Activated CD4-positive, alpha-beta T cell treated with anti-CD3 and anti-CD28 coated beads, Interleukin-2, amount 10 ng/mL, durations not matched to agents 24 days and 14 days (primary cell): Measurements from ENCODE around the gene WNK4. TPM values are rescaled to one million over a fixed set of nuclear protein-coding genes. Genes with fewer than 3 reads are reported as not detected.

Experiments used
- DNase-seq: peaks from one replicate; pipeline ENCODE4 v3.0.0; 2022
- H3K27ac Mint-ChIP-seq: one replicate; pipeline ENCODE4 v1.8.0; 2022; ENCODE audit warnings: mild to moderate bottlenecking, mixed read lengths
- H3K27me3 Mint-ChIP-seq: one replicate; pipeline ENCODE4 v1.8.0; 2022; ENCODE audit warnings: mixed read lengths
- H3K36me3 Mint-ChIP-seq: one replicate; pipeline ENCODE4 v1.8.0; 2022; ENCODE audit warnings: low read depth, mild to moderate bottlenecking, mixed read lengths
- H3K4me1 Mint-ChIP-seq: one replicate; pipeline ENCODE4 v1.8.0; 2021; ENCODE audit warnings: mixed read lengths
- H3K4me3 Mint-ChIP-seq: one replicate; pipeline ENCODE4 v1.8.0; 2022; ENCODE audit warnings: mild to moderate bottlenecking, moderate library complexity, mixed read lengths
- H3K9me3 Mint-ChIP-seq: one replicate; pipeline ENCODE4 v1.8.0; 2021; ENCODE audit warnings: mixed read lengths
- intact Hi-C: fragments of 100-400 bp; cut with micrococcal nuclease; formaldehyde crosslinking; loops from one replicate; pipeline ENCODE4 v1.15.1; 2023
- total RNA-seq: library from RNA; stranded (reverse); gene quantifications from 2 replicates; pipeline ENCODE4 v1.2.3, GENCODE V29; 2022

The WNK4 gene
- total RNA-seq, 1 donor from 2014 or later: 0.12 TPM

DNA sequence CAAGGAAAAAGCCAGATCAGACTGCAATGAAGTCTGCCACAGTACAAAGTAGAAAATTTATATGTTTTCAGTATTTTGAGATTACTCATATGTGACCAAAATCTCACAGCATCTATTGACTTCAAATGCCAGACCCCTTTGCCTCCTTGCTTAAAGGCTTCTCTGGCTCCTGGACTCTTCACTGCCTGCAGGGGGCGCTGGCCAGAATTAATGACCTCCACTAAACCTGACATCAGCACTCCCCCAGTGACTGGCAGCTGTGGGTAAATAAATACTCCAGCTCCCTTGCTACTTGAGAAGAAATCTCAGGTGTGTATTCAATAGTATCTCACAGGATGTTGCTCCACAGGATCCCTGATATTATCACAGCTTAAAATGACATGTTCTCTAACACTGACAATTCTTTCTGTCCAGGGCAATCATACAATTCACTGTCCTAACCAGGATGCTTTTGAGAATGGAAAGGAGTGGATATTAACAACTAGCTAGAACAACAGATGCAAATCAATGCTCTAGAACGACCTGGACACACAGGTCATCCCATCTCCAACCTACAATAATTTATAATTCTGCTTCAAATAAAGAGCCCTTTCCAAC is 39.6 kb downstream of the WNK4 start:
- H3K4me3 Mint-ChIP-seq: no peak overlapping the region
- intact Hi-C loops: loop anchor here (5.0 to 10.0 kb wide), 3 partner anchors 95 to 243 kb away; partner anchors contain the start of gene PSMC3IP
- H3K27me3 Mint-ChIP-seq: no peaks in the 10 kb centered on the region
- no peaks in the 10 kb centered on the region for H3K9me3 Mint-ChIP-seq
- H3K27ac Mint-ChIP-seq: no peak overlapping the region
- H3K4me1 Mint-ChIP-seq: peaks cover 20% of the 10 kb centered on the region
- H3K36me3 Mint-ChIP-seq: peaks cover 57% of the 10 kb centered on the region
- peak; percentile 88 for DNase-seq

DNA sequence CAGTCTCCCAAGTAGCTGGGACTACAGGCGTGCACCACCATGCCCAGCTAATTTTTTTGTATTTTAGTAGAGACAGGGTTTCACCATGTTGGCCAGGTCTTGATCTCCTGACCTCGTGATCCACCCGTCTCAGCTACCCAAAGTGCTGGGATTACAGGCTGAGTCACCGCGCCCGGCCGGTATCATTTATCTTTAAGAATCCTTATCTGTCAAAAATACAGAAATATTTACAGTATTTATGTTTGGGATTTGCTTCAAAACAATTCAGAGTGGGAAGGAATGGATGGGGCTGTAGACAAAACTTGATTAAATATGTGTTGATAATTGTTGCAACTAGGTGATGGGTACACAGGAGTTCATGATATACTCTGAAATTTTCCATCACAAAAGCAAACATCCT is 40.8 kb downstream of the WNK4 start:
- Mint-ChIP-seq H3K36me3 (peaks cover 49% of the 10 kb centered on the region), H3K9me3 (no peaks in the 10 kb centered on the region), H3K4me1 (peaks cover 21% of the 10 kb centered on the region), H3K27me3 (no peaks in the 10 kb centered on the region), H3K4me3 (no peak overlapping the region), H3K27ac (no peak overlapping the region)
- intact Hi-C loops: loop anchor here (5.0 to 10.0 kb wide), 3 partner anchors 96 to 244 kb away; partner anchors contain the start of gene PSMC3IP
- no peak for DNase-seq

DNA sequence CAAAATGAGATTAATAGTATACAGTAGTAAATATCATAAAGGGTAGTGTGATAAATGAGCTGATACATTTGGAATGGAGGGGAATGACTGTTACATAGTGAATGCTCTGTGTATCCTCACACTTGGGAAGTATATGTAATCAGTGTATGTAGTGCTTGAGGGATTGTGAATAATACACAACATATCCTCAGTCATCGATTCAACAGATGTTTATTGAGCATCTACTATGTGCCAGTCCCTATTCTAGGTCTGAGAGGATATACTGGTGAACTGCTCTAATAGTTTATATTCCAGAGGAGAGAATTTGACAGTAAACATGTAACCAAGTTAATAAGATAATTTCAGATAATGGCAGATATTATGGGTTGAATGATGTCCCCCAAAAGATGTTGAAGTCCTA is 47.1 kb downstream of the WNK4 start:
- Mint-ChIP-seq H3K4me3 (no peak overlapping the region), H3K9me3 (no peaks in the 10 kb centered on the region), H3K4me1 (peaks cover 18% of the 10 kb centered on the region), H3K36me3 (peaks cover 5% of the 10 kb centered on the region), H3K27me3 (peaks cover 14% of the 10 kb centered on the region), H3K27ac (no peak overlapping the region)
- intact Hi-C loops: loop anchor here (10.0 kb wide), 1 partner anchor 103 kb away; no protein-coding TSS in a partner anchor
- DNase-seq: no peak

DNA sequence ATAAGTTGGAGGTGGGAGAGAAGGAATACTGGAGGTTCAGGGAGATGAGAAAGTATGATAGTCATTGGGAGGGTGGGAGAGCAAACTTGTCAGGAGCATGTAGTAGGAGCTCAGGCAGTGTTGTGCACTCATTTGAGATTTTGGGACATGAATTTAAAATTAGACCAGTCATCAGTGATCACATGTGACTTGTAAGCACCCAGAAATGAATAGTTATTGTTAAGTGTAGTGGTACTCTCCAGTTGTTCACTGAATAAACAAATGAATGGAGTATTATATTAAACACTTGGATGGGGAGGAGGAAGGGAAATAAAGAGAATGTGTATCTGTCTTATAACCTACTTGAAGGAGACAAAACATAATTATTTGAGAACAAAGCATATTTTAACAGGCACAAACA is 50.6 kb downstream of the WNK4 start:
- Mint-ChIP-seq H3K9me3 (no peaks in the 10 kb centered on the region), H3K27me3 (peaks cover 14% of the 10 kb centered on the region), H3K36me3 (peaks cover 10% of the 10 kb centered on the region), H3K4me3 (peak overlapping the region; percentile 3), H3K27ac (no peak overlapping the region), H3K4me1 (peaks cover 14% of the 10 kb centered on the region)
- no peak for DNase-seq
- intact Hi-C loops: loop anchor here (5.0 to 10.0 kb wide), 2 partner anchors 166 to 484 kb away; partner anchors contain the start of gene RPL27

DNA sequence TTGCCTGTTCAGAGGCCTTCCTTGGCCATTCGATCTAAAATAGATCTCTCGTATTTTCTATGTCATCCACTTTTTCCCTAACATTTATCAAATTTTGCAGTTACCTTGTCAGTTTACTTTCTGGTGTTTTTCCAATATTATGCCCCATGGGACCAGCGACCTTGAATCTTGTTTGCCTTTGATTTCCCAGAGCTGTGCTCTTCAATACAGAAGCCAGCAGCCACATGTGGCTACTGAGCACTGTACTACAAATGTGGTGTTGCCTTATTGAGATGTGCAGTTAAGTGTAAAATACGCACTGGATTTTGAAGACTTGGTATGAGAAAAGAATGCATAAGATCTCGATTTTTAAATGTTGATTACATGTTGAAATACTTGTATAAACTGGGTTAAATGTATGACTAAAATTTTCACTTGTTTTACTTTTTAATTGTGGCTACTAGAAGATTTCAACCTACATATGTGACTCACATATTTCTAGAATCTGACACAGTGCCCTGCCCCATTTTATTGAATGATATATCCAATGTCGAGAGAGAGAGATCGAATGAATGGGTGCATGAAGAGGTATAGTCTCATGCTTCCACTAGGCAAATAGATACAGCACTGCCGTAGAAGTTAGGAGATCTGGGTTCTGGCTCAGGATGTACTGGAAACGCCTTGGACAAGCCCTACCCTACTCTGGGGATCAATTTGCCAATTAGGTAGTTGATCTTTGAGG is 52.0 kb downstream of the WNK4 start:
- Mint-ChIP-seq H3K9me3 (no peaks in the 10 kb centered on the region), H3K27ac (peak overlapping the region; percentile 99), H3K4me3 (peak overlapping the region; percentile 98), H3K4me1 (peaks cover 14% of the 10 kb centered on the region), H3K27me3 (peaks cover 13% of the 10 kb centered on the region), H3K36me3 (peaks cover 21% of the 10 kb centered on the region)
- DNase-seq: no peak
- intact Hi-C loops: loop anchor here (5.0 to 10.0 kb wide), 2 partner anchors 165 to 482 kb away; partner anchors contain the start of gene RPL27

DNA sequence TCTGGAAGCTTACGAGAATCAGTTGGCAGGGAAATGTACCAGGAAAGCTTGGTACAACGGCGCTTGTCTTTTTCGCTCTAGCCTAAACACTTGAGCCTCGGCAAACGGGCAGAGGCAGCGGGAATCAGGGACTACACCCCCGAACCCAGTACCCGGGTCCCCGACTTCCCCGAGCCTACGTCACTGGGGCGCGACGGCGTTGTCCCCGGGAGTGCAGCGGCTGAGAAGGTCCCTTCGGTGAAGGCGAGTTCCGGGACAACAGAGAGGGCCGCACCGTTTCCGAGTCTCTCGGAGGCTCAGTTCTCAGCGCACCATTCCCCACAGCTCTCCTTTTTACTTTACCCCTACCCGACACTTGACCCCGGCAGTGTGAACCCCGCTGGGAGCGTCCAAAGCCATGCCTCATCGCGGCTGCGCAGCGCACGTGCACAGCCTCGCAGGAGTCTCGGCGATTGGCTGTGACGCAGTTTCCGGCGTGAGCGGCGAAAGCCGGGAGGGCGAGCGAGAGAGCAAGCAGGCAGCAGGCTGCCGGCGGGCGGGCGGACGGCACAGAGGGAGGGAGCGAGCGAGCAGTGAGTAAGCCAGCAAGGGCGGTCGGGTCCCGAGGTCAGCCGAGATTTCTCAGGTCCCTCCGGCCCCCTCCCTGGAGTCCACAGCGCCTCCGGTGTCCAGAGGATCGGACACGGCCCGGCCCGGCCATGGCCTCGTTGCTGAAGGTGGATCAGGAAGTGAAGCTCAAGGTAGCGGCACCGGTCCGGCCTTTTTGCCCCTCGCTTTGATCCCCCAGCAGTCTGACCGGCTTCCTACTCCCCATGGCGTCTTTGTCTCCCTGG is 52.7 kb downstream of the WNK4 start, which contains the start of gene PSME3:
Gene PSME3, plus strand, starts transcription at position 464 of the 833 bp plus-strand sequence. Its CDS starts 235 bp downstream, at position 699.
- Mint-ChIP-seq H3K27ac (peak within 1 kb of the TSS; percentile 99), H3K36me3 (peaks cover 29% of the 10 kb centered on the region), H3K4me3 (peak within 1 kb of the TSS; percentile 98), H3K9me3 (no peaks in the 10 kb centered on the region), H3K27me3 (peaks cover 9% of the 10 kb centered on the region), H3K4me1 (peaks cover 18% of the 10 kb centered on the region)
- peak; percentile 98 for DNase-seq
- intact Hi-C loops: loop anchor here (1.0 to 10.0 kb wide), 3 partner anchors 9 to 482 kb away; partner anchors contain the start of genes BECN1 and RPL27

DNA sequence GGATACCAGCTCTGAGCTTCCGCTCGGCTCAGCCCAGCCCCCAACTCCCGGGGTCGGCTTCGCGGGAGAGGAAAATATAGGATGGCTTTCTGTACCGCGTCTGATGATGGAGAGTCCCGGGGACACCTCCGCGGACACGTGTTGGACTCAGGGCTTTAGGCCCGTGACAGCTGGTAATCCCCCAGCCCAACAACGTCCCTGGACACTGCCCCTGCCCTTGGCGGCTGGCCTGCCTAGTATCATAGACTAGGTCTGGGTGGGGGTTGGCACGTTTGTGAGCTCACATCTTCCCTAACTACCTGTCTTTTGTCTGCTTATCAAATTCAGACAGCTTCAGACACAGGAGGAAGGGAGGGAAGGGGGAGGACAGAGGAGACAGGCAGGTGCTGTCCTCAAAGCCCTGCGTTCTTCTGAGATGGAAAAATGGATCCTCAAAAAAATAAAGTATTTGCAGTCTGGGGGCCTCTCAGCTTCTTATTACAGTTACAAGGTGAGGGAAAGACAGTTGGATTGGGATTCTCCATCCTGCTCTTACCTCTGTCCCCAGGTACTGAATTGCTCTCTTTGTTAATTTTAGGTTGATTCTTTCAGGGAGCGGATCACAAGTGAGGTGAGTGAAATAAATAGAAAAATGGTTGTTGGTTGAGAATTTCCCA is 53.5 kb downstream of the WNK4 start:
- H3K4me3 Mint-ChIP-seq: peak overlapping the region; percentile 98
- intact Hi-C loops: loop anchor here (1.0 to 10.0 kb wide), 3 partner anchors 10 to 481 kb away; partner anchors contain the start of genes BECN1 and RPL27
- peaks cover 36% of the 10 kb centered on the region for H3K36me3 Mint-ChIP-seq
- DNase-seq: no peak
- peaks cover 18% of the 10 kb centered on the region for H3K4me1 Mint-ChIP-seq
- H3K9me3 Mint-ChIP-seq: no peaks in the 10 kb centered on the region
- peak overlapping the region; percentile 99 for H3K27ac Mint-ChIP-seq
- peaks cover 4% of the 10 kb centered on the region for H3K27me3 Mint-ChIP-seq

DNA sequence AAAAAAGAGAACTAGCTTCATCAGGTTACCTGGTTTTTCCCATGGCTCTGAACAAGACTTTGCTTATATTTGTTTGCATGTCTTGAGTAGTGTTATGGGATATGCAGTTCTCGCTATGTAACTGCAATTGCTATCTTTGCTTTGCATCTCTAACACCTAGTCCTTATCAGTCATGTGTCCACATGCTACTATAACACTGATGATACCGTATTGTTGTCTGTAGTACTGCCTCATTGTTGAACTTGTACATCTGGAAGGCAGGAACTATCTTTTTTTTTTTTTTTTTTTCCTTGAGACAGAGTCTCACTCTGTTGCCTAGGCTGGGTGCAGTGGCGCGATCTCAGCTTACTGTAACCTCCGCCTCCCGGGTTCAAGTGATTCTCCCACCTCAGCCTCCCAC is 55.3 kb downstream of the WNK4 start:
- DNase-seq: no peak
- H3K4me3 Mint-ChIP-seq: no peak overlapping the region
- no peaks in the 10 kb centered on the region for H3K27me3 Mint-ChIP-seq
- peaks cover 45% of the 10 kb centered on the region for H3K36me3 Mint-ChIP-seq
- peaks cover 18% of the 10 kb centered on the region for H3K4me1 Mint-ChIP-seq
- no peaks in the 10 kb centered on the region for H3K9me3 Mint-ChIP-seq
- no peak overlapping the region for H3K27ac Mint-ChIP-seq
- intact Hi-C loops: loop anchor here (10.0 kb wide), 1 partner anchor 479 kb away; no protein-coding TSS in a partner anchor

DNA sequence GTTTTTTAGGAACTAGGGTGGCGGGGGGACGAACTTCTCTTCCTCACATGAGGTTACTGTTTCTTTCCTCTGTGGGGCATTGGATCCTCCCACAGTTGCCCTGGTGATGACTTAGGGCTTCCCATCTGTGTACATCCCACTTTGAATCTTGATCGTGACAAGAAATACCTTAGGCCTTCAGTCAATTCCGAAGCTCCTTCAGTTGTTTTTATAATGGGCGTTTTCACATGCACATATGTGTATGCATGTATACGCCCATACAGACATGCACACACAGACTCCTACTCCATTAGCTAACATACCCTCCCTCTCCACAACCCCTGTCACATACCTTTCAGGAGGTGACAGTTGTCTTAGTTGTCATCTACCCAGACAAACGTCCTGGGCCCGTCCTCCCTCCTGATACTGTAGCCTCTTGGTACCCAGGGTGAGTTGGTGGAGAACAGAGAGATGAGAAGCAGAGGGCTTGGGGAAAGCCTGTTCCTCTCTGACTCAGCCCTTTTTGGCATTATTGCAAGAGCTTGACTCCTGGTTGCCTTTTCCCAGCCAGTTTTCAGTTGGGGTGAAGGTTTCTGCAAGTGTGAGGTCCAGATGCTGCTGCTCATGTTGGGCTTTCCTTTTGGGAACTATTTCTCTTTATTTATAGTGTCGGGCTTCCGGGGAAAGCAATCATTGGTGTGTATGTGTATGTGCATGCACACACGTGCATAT is 61.7 kb downstream of the WNK4 start:
- intact Hi-C loops: loop anchor here (5.0 kb wide), 1 partner anchor 85 kb away; no protein-coding TSS in a partner anchor
- peaks cover 16% of the 10 kb centered on the region for H3K4me1 Mint-ChIP-seq
- no peak overlapping the region for H3K4me3 Mint-ChIP-seq
- no peaks in the 10 kb centered on the region for H3K27me3 Mint-ChIP-seq
- DNase-seq: no peak
- H3K27ac Mint-ChIP-seq: no peak overlapping the region
- no peaks in the 10 kb centered on the region for H3K9me3 Mint-ChIP-seq
- peaks cover 74% of the 10 kb centered on the region for H3K36me3 Mint-ChIP-seq

DNA sequence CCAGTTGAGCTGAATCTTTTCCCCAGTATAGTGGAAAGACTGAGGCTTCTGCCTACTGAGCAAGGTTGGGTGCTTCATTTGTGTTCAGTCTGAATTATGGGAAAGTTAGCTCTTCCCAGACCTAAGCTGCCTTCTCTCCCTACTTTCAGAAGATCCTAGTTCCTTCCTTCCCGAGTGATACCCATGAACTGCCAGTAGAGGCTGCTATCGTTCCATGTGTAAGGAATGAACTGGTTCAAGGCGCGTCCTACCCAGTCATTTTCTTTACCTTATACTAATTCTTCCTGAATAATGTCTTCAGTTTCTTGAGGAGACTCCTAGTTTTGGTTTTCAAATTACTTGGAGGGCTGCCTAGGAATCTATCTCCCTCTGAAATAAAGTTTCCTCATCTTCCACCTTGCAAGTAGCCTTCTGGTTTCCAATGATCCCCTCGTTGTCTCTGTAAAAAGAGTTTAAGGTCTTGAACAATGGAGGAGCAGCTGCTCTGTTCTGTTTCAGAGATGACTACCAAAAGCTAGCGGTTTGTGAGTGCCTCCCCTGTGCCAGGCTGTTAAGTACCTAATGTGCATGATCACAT is 63.0 kb downstream of the WNK4 start:
- DNase-seq: peak; percentile 67
- Mint-ChIP-seq H3K9me3 (no peaks in the 10 kb centered on the region), H3K27me3 (no peaks in the 10 kb centered on the region), H3K4me1 (peaks cover 12% of the 10 kb centered on the region), H3K27ac (no peak overlapping the region), H3K4me3 (no peak overlapping the region), H3K36me3 (peaks cover 62% of the 10 kb centered on the region)
- intact Hi-C loops: loop anchor here (5.0 kb wide), 1 partner anchor 84 kb away; no protein-coding TSS in a partner anchor

DNA sequence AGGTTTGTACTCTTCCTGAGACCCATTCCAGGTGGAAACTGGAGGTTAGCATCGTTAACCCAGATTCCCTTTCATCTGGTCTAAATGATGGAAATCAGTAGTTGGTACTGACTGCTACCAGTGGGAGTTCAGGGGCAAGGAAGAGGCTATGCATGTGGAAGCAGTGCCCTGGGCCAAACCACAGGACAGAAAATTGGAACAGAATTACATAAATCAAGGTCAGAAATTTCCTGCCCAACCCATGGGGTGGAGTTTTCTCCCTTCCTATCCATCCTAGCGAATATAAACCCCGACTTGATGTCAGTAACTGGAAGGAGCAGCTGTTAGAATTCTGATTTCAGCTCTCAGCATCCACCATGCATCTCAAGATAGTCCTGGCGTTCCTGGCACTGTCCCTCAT is 63.9 kb downstream of the WNK4 start, which contains the start of gene AOC2:
Gene AOC2, plus strand, starts transcription at position 310 of the 400 bp plus-strand sequence. Its CDS starts 47 bp downstream, at position 357.
- intact Hi-C loops: loop anchor here (5.0 kb wide), 1 partner anchor 83 kb away; no protein-coding TSS in a partner anchor
- no peaks in the 10 kb centered on the region for H3K27me3 Mint-ChIP-seq
- no peak within 1 kb of the TSS for H3K27ac Mint-ChIP-seq
- peaks cover 54% of the 10 kb centered on the region for H3K36me3 Mint-ChIP-seq
- H3K9me3 Mint-ChIP-seq: no peaks in the 10 kb centered on the region
- DNase-seq: no peak
- H3K4me3 Mint-ChIP-seq: no peak within 1 kb of the TSS
- H3K4me1 Mint-ChIP-seq: peaks cover 12% of the 10 kb centered on the region
